Esophagus squamous epithelium (tissue), 5 donors: ENCODE results near the gene NGLY1. TPM values are rescaled to one million over a fixed set of nuclear protein-coding genes. Genes with fewer than 3 reads are reported as not detected.

Experiments used
- DNase-seq: peaks from one replicate; lab custom pipeline; 2025; lab: John Stamatoyannopoulos, UW
- H3K27ac ChIP-seq, 4 donors: fragments of 200-600 bp; sonication (generic); one replicate each; pipeline ENCODE4 v1.5.1; 2016 to 2019; ENCODE audit warnings: mild to moderate bottlenecking in 1 of 4
- H3K27me3 ChIP-seq, 4 donors: fragments of 200-600 bp; sonication (generic); 1 replicate in 3 of 4; 2 replicates in 1 of 4; pipeline versions ENCODE4 v1.5.1 to v1.6.0; 2017 to 2021; ENCODE audit warnings: antibody characterized with exemption in 1 of 4
- H3K36me3 ChIP-seq, 3 donors: fragments of 200-600 bp; sonication (generic); one replicate each; pipeline ENCODE4 v1.5.1; 2016 to 2019
- H3K4me1 ChIP-seq, 3 donors: fragments of 200-600 bp; sonication (generic); one replicate each; pipeline ENCODE4 v1.5.1; 2017 to 2019
- H3K4me3 ChIP-seq, 4 donors: fragments of 200-600 bp; sonication (generic); 1 replicate in 3 of 4; 2 replicates in 1 of 4; pipeline ENCODE4 v1.5.1; 2016 to 2019; ENCODE audit warnings: mild to moderate bottlenecking in 2 of 4, moderate library complexity in 1 of 4
- H3K9me3 ChIP-seq, 3 donors: fragments of 200-600 bp; sonication (generic); one replicate each; pipeline ENCODE4 v1.5.1; 2016 to 2019
- CTCF ChIP-seq, 6 experiments: fragments of 450-650 bp in 4 of 6; fragments of 200-600 bp in 2 of 6; sonication (generic) in 2 of 6; IDR thresholded peaks; one replicate each; pipeline ENCODE4 v1.5.1; 2016 to 2019; ENCODE audit warnings: antibody characterized with exemption in 6 of 6, mild to moderate bottlenecking in 4 of 6, moderate library complexity in 4 of 6
- POLR2A ChIP-seq, 4 donors: fragments of 450-650 bp; IDR thresholded peaks; one replicate each; pipeline ENCODE4 v1.6.1; 2017; ENCODE audit warnings: antibody characterized with exemption in 4 of 4, mild to moderate bottlenecking in 4 of 4, moderate library complexity in 3 of 4
- WGBS, 2 donors: methylation state at CpG; one replicate each; pipeline ENCODE4 v1.1.5; 2018; 5-methylcytosine and 5-hydroxymethylcytosine counted together
- intact Hi-C: fragments of 100-400 bp; cut with DNase I; formaldehyde crosslinking; loops from one replicate; pipeline ENCODE4 v1.15.0; 2022
- total RNA-seq, 4 donors: library from RNA; depleted of rRNA; stranded (reverse); fragments of >200 nt; gene quantifications; one replicate each; pipeline ENCODE4 v1.1.0, GENCODE V29; 2016
- donor health status: DM: yes; HTN: yes; CAD: no.

NGLY1 gene
- total RNA-seq, 4 donors from 2014 or later = 21.3 to 33.8 (median 30.1) TPM

- no peaks in the 10 kb centered on the region for H3K4me1 ChIP-seq
- intact Hi-C loops = no loop called here
- H3K27me3 ChIP-seq = no peaks in the 10 kb centered on the region
- H3K4me3 ChIP-seq = no peak overlapping the region
- H3K9me3 ChIP-seq = no peaks in the 10 kb centered on the region
- TF ChIP-seq POLR2A (IDR thresholded peaks at IDR 0.05) (no peak), CTCF (IDR thresholded peaks at IDR 0.05) (no peak)
- DNase-seq = no peak
- H3K36me3 ChIP-seq = peaks cover 0 to 40% (median 0%) of the 10 kb centered on the region in 3 donors
- no peak overlapping the region for H3K27ac ChIP-seq
Measured at GRCh38 chr3:25728101-25728500, 55.1 kb downstream of the NGLY1 start.

GRCh38 chr3:25727316-25727715 is 55.9 kb downstream of the NGLY1 start:
- H3K27ac ChIP-seq = no peak overlapping the region
- no peaks in the 10 kb centered on the region for H3K27me3 ChIP-seq
- H3K36me3 ChIP-seq = peaks cover 0 to 36% (median 0%) of the 10 kb centered on the region in 3 donors
- no peak overlapping the region for H3K4me3 ChIP-seq
- H3K9me3 ChIP-seq = no peaks in the 10 kb centered on the region
- TF ChIP-seq POLR2A (IDR thresholded peaks at IDR 0.05) = no peak
- no peak for TF ChIP-seq CTCF (IDR thresholded peaks at IDR 0.05)
- intact Hi-C loops = no loop called here
- WGBS, 2 donors = 91 to 92% methylated on average over 6 of the region's 6 CpGs
- no peaks in the 10 kb centered on the region for H3K4me1 ChIP-seq
- DNase-seq = no peak

- 57 to 80% methylated on average over 3 of the region's 3 CpGs for WGBS, 2 donors
Measured at GRCh38 chr3:25725810-25726209, 57.4 kb downstream of the NGLY1 start.

GRCh38 chr3:25724948-25725645 is 58.1 kb downstream of the NGLY1 start:
- TF ChIP-seq CTCF (IDR thresholded peaks at IDR 0.05) (no peak), POLR2A (IDR thresholded peaks at IDR 0.05) (no peak)
- Histone ChIP-seq H3K4me1 (no peaks in the 10 kb centered on the region), H3K27me3 (no peaks in the 10 kb centered on the region), H3K36me3 (peaks cover 0 to 25% (median 0%) of the 10 kb centered on the region in 3 donors), H3K27ac (no peak overlapping the region), H3K9me3 (no peaks in the 10 kb centered on the region), H3K4me3 (no peak overlapping the region)
- intact Hi-C loops = no loop called here
- 69 to 70% methylated on average over 2 of the region's 2 CpGs for WGBS, 2 donors
- no peak for DNase-seq

More at GRCh38 chr3:25725810-25726209, 57.4 kb downstream of the NGLY1 start:
- peaks cover 0 to 25% (median 0%) of the 10 kb centered on the region in 3 donors for H3K36me3 ChIP-seq
- H3K4me3 ChIP-seq = no peak overlapping the region
- H3K9me3 ChIP-seq = no peaks in the 10 kb centered on the region
- H3K27ac ChIP-seq = no peak overlapping the region
- H3K27me3 ChIP-seq = no peaks in the 10 kb centered on the region
- H3K4me1 ChIP-seq = no peaks in the 10 kb centered on the region
- intact Hi-C loops = no loop called here
- no peak for DNase-seq
- TF ChIP-seq CTCF (IDR thresholded peaks at IDR 0.05) (no peak), POLR2A (IDR thresholded peaks at IDR 0.05) (no peak)

- WGBS, 2 donors = 90 to 100% methylated on average over 2 of the region's 2 CpGs
Measured at GRCh38 chr3:25723802-25724201, 59.4 kb downstream of the NGLY1 start.

More at GRCh38 chr3:25723802-25724201, 59.4 kb downstream of the NGLY1 start:
- intact Hi-C loops = no loop called here
- no peak for DNase-seq
- no peak overlapping the region for H3K4me3 ChIP-seq
- H3K4me1 ChIP-seq = no peaks in the 10 kb centered on the region
- H3K36me3 ChIP-seq = peaks cover 0 to 32% (median 0%) of the 10 kb centered on the region in 3 donors
- no peak overlapping the region for H3K27ac ChIP-seq
- no peak for TF ChIP-seq CTCF (IDR thresholded peaks at IDR 0.05)
- TF ChIP-seq POLR2A (IDR thresholded peaks at IDR 0.05) = no peak
- H3K9me3 ChIP-seq = no peaks in the 10 kb centered on the region
- H3K27me3 ChIP-seq = no peaks in the 10 kb centered on the region
